Tibial nerve (tissue), 4 donors: ENCODE measurements around the gene HCK. TPM values are rescaled to one million over a fixed set of nuclear protein-coding genes. Genes with fewer than 3 reads are reported as not detected.

Experiments
- DNase-seq, 2 donors: peaks; one replicate each; pipeline ENCODE4 v3.0.0-alpha.2; 2019; ENCODE audit warnings: low spot score in 2 of 2
- H3K27ac ChIP-seq, 4 donors: fragments of 200-600 bp; sonication (generic) in 3 of 4; one replicate each; pipeline ENCODE4 v1.5.1; 2017 to 2019; ENCODE audit warnings: mild to moderate bottlenecking in 1 of 4
- H3K27me3 ChIP-seq, 2 donors: fragments of 200-600 bp; sonication (generic) in 1 of 2; one replicate each; pipeline versions ENCODE4 v1.5.1 to v1.6.0; 2017 to 2019
- H3K36me3 ChIP-seq, 3 donors: fragments of 200-600 bp; sonication (generic); one replicate each; pipeline ENCODE4 v1.5.1; 2018 to 2019
- H3K4me1 ChIP-seq, 4 donors: fragments of 200-600 bp; sonication (generic) in 3 of 4; one replicate each; pipeline ENCODE4 v1.5.1; 2017 to 2019
- H3K4me3 ChIP-seq, 4 donors: fragments of 200-600 bp; sonication (generic) in 3 of 4; one replicate each; pipeline ENCODE4 v1.5.1; 2017 to 2019; ENCODE audit warnings: mild to moderate bottlenecking in 1 of 4, moderate library complexity in 1 of 4
- H3K9me3 ChIP-seq, 4 donors: fragments of 200-600 bp; sonication (generic) in 3 of 4; one replicate each; pipeline ENCODE4 v1.5.1; 2017 to 2019
- CTCF ChIP-seq, 5 experiments: fragments of 200-600 bp in 3 of 5; fragments of 450-650 bp in 2 of 5; sonication (generic) in 3 of 5; IDR thresholded peaks; one replicate each; pipeline ENCODE4 v1.5.1; 2016 to 2019; ENCODE audit warnings: antibody characterized with exemption in 5 of 5, mild to moderate bottlenecking in 3 of 5, moderate library complexity in 2 of 5
- EP300 ChIP-seq, 2 donors: sonication (generic); formaldehyde crosslinking; IDR thresholded peaks; one replicate each; pipeline ENCODE4 v1.6.1; 2017; ENCODE audit warnings: antibody characterized with exemption in 2 of 2, mild to moderate bottlenecking in 1 of 2
- POLR2A ChIP-seq, 2 donors: fragments of 450-650 bp; IDR thresholded peaks; one replicate each; pipeline ENCODE4 v1.6.1; 2017; ENCODE audit warnings: antibody characterized with exemption in 2 of 2, mild to moderate bottlenecking in 2 of 2, moderate library complexity in 2 of 2
- WGBS, 2 donors: methylation state at CpG; one replicate each; pipeline ENCODE4 v1.1.5; 2018; 5-methylcytosine and 5-hydroxymethylcytosine counted together
- total RNA-seq, 4 donors: library from RNA; depleted of rRNA; stranded (reverse); fragments of >200 nt; gene quantifications; one replicate each; pipeline ENCODE4 v1.1.0, GENCODE V29; 2016

Gene HCK
- total RNA-seq, 4 donors from 2014 or later: 10.5 to 47.4 (median 13.7) TPM

- H3K27ac ChIP-seq: no peak overlapping the region
- no peaks in the 10 kb centered on the region for H3K9me3 ChIP-seq
- H3K27me3 ChIP-seq: no peaks in the 10 kb centered on the region
- H3K4me3 ChIP-seq: no peak overlapping the region
- 88% methylated on average over 1 of the region's 1 CpG for WGBS, 2 donors
- H3K36me3 ChIP-seq: no peaks in the 10 kb centered on the region
- no peaks in the 10 kb centered on the region for H3K4me1 ChIP-seq
- no peak for TF ChIP-seq POLR2A (IDR thresholded peaks at IDR 0.05)
- TF ChIP-seq EP300 (IDR thresholded peaks at IDR 0.05): no peak
- TF ChIP-seq CTCF (IDR thresholded peaks at IDR 0.05): no peak
- DNase-seq: no peak
These were observed 23.5 kb downstream of the HCK start for GRCh38 chr20:32075534-32075933.

GRCh38 chr20:32077190-32077589 lies 25.1 kb downstream of the HCK start:
- Histone ChIP-seq H3K4me3 (no peak overlapping the region), H3K9me3 (no peaks in the 10 kb centered on the region), H3K36me3 (no peaks in the 10 kb centered on the region), H3K27me3 (no peaks in the 10 kb centered on the region), H3K4me1 (no peaks in the 10 kb centered on the region), H3K27ac (no peak overlapping the region)
- 74 to 77% methylated on average over 4 of the region's 4 CpGs for WGBS, 2 donors
- TF ChIP-seq CTCF (IDR thresholded peaks at IDR 0.05) (no peak), POLR2A (IDR thresholded peaks at IDR 0.05) (no peak), EP300 (IDR thresholded peaks at IDR 0.05) (no peak)
- no peak for DNase-seq

- no peak overlapping the region for H3K4me3 ChIP-seq
- H3K36me3 ChIP-seq: no peaks in the 10 kb centered on the region
- TF ChIP-seq POLR2A (IDR thresholded peaks at IDR 0.05) (no peak), CTCF (IDR thresholded peaks at IDR 0.05) (no peak), EP300 (IDR thresholded peaks at IDR 0.05) (no peak)
- WGBS, 2 donors: 80 to 94% methylated on average over 5 of the region's 5 CpGs
- H3K4me1 ChIP-seq: no peaks in the 10 kb centered on the region
- peaks cover 0 to 5% of the 10 kb centered on the region in 2 donors for H3K27me3 ChIP-seq
- H3K27ac ChIP-seq: no peak overlapping the region
- DNase-seq: no peak
- no peaks in the 10 kb centered on the region for H3K9me3 ChIP-seq
These were observed 26.3 kb downstream of the HCK start for GRCh38 chr20:32078322-32078721.

- TF ChIP-seq CTCF (IDR thresholded peaks at IDR 0.05): no peak
- no peak for TF ChIP-seq EP300 (IDR thresholded peaks at IDR 0.05)
- no peak for TF ChIP-seq POLR2A (IDR thresholded peaks at IDR 0.05)
- Histone ChIP-seq H3K9me3 (no peaks in the 10 kb centered on the region), H3K27ac (no peak overlapping the region), H3K27me3 (peaks cover 0 to 5% of the 10 kb centered on the region in 2 donors), H3K4me1 (no peaks in the 10 kb centered on the region), H3K4me3 (no peak overlapping the region), H3K36me3 (no peaks in the 10 kb centered on the region)
- no peak for DNase-seq
These were observed 26.7 kb downstream of the HCK start for GRCh38 chr20:32078791-32079190.

- DNase-seq: no peak
These were observed 27.6 kb downstream of the HCK start for GRCh38 chr20:32079655-32080109.

More at GRCh38 chr20:32079655-32080109, 27.6 kb downstream of the HCK start:
- H3K27ac ChIP-seq: no peak overlapping the region
- 57 to 66% methylated on average over 8 of the region's 8 CpGs for WGBS, 2 donors
- no peaks in the 10 kb centered on the region for H3K36me3 ChIP-seq
- H3K27me3 ChIP-seq: peaks cover 0 to 5% of the 10 kb centered on the region in 2 donors
- no peaks in the 10 kb centered on the region for H3K4me1 ChIP-seq
- TF ChIP-seq CTCF (IDR thresholded peaks at IDR 0.05) (no peak), EP300 (IDR thresholded peaks at IDR 0.05) (no peak), POLR2A (IDR thresholded peaks at IDR 0.05) (no peak)
- H3K4me3 ChIP-seq: no peak overlapping the region
- no peaks in the 10 kb centered on the region for H3K9me3 ChIP-seq
